ENCODE measurements around the gene TEX36.

DNA sequence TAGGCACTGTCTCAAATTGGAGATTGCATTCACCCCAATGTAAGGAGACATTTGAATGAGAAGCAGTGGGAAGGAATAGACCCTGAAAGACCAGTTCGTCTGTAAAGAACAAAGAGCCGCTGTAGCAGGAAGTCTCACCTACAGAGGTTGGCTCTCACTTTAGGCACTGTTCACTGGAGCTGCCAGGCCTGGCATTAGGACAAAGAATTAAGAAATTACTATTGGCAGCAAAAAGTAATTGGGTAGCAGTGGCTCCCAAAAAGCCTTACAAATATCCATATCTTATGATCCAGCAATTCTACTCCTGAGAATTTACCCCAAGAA lies 10.5 kb upstream of the TEX36 start:
- no peak for TF ChIP-seq CTCF (IDR thresholded peaks at IDR 0.05; ENCODE audit: low read length)
- no peak for TF ChIP-seq EZH2 (IDR thresholded peaks at IDR 0.05; ENCODE audit: borderline replicate concordance, low read length)
